Stomach (tissue), 9 donors: Measurements from ENCODE around the gene ATP5MK. TPM values are rescaled to one million over a fixed set of nuclear protein-coding genes. Genes with fewer than 3 reads are reported as not detected.

ENCODE experiments used
- DNase-seq, 2 donors: peaks; one replicate each; pipeline versions ENCODE4 v3.0.0 to v3.0.0-alpha.2; 2013 to 2019
- H3K27ac ChIP-seq, 5 donors: fragments of 200-600 bp in 4 of 5; sonication (generic) in 4 of 5; one replicate each; pipeline ENCODE4 v1.5.1; 2013 to 2019; ENCODE audit warnings: mild to moderate bottlenecking in 1 of 5, moderate library complexity in 1 of 5
- H3K27me3 ChIP-seq, 3 donors: fragments of 200-600 bp; sonication (generic); one replicate each; pipeline ENCODE4 v1.5.1; 2017 to 2019; ENCODE audit warnings: mixed run types in 1 of 3
- H3K36me3 ChIP-seq, 4 donors: fragments of 200-600 bp; sonication (generic); 1 replicate in 3 of 4; 2 replicates in 1 of 4; pipeline ENCODE4 v1.5.1; 2016 to 2019
- H3K4me1 ChIP-seq, 4 donors: fragments of 200-600 bp; sonication (generic); one replicate each; pipeline ENCODE4 v1.5.1; 2016 to 2019
- H3K4me3 ChIP-seq, 4 donors: fragments of 200-600 bp; sonication (generic) in 3 of 4; one replicate each; pipeline ENCODE4 v1.5.1; 2016 to 2019; ENCODE audit warnings: mild to moderate bottlenecking in 1 of 4
- H3K9me3 ChIP-seq, 4 donors: fragments of 200-600 bp; sonication (generic); one replicate each; pipeline ENCODE4 v1.5.1; 2016 to 2019
- EP300 ChIP-seq: sonication (generic); formaldehyde crosslinking; IDR thresholded peaks from one replicate; pipeline ENCODE4 v1.6.1; 2017; ENCODE audit warnings: antibody characterized with exemption
- POLR2A ChIP-seq, 4 donors: fragments of 450-650 bp; IDR thresholded peaks; one replicate each; pipeline ENCODE4 v1.6.1; 2016; ENCODE audit warnings: antibody characterized with exemption in 4 of 4, control low read depth in 2 of 4, mild to moderate bottlenecking in 1 of 4, moderate library complexity in 1 of 4
- POLR2AphosphoS5 ChIP-seq, 3 donors: sonication (generic); formaldehyde crosslinking; IDR thresholded peaks; one replicate each; pipeline ENCODE4 v1.6.1; 2016; ENCODE audit warnings: antibody characterized with exemption in 3 of 3
- WGBS, 5 donors: extraction: QIAGEN DNeasy Blood & Tissue Kit in 3 of 5; methylation state at CpG; one replicate each; pipeline versions ENCODE4 v1.1.5 to v1.1.7; 2013 to 2018; 5-methylcytosine and 5-hydroxymethylcytosine counted together
- intact Hi-C: fragments of 100-400 bp; cut with DNase I; formaldehyde crosslinking; loops from one replicate; pipeline ENCODE4 v1.15.1; 2023; ENCODE audit warnings: low total_unique reads
- polyA plus RNA-seq, 3 donors: library from polyadenylated mRNA; stranded (reverse); fragments of 200-250 nt; gene quantifications; one replicate each; pipeline ENCODE4 v1.2.3, GENCODE V29; 2013
- total RNA-seq, 5 donors: library from RNA; depleted of rRNA; stranded (reverse); fragments of >200 nt; gene quantifications; one replicate each; pipeline versions ENCODE4 v1.1.0 to v1.2.3, GENCODE V29; 2014 to 2016
- TF ChIP-seq, protein P1 (sequence below), 7 experiments: fragments of 450-650 bp in 4 of 7; fragments of 200-600 bp in 3 of 7; sonication (generic) in 3 of 7; IDR thresholded peaks; one replicate each; pipeline ENCODE4 v1.5.1; 2016 to 2019; ENCODE audit warnings: antibody characterized with exemption in 7 of 7, control low read depth in 2 of 7, mild to moderate bottlenecking in 1 of 7
- donor health status: healthy with polysubstance abuse.
- donor health status: Bipolar disorder and iron deficiency.
- donor health status: healthy.

ATP5MK gene
- total and polyA plus RNA-seq, 8 donors: 26.4 to 1,448 (median 374) TPM

DNA sequence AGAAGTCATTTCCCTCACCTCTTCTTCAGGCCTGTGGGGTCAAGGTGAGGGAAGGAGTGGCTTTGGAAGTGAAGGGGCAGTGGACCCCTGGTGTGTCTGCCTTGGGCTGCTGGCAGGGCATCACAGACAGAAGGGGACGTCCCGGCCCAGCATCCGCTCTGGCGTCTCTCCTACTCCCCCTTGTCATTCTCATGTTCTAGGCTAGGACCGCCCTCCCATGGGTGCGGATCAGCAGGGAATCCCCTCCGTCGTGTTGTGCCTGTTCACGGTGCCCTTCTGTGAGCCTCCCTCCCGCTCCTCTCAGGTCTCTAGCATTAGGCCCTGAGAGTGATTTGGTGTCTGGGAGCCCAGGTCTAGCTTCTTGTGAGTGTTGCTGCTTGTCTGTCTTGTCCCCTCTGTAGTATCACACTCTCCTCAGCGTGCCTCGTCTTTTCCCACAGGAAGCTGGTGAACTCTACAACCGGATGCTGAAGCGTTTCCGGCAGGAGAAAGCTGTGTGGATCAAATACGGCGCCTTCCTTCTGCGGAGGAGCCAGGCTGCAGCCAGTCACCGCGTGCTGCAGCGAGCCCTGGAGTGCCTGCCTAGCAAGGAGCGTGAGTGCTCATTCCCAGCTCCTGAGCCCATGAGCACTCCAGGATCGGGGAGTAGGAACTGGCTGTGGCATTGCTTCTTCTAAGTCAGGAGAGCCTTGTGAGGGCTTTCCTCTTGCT, 47.4 kb upstream of the ATP5MK start:
- Histone ChIP-seq H3K9me3 (no peaks in the 10 kb centered on the region), H3K4me1 (peaks cover 6 to 44% (median 28%) of the 10 kb centered on the region in 4 donors), H3K36me3 (peaks cover 78 to 100% (median 99%) of the 10 kb centered on the region in 4 donors), H3K27ac (peak overlapping the region in 2 of 5 donors; percentile 8 to 15), H3K4me3 (no peak overlapping the region), H3K27me3 (no peaks in the 10 kb centered on the region)
- 87 to 90% (median 89%) methylated on average over 20 to 23 of the region's 23 CpGs for WGBS, 5 donors
- TF ChIP-seq EP300 (no peak), POLR2AphosphoS5 (IDR thresholded peaks at IDR 0.05) (no peak)
- DNase-seq: no peak
- intact Hi-C loops: no loop called here

DNA sequence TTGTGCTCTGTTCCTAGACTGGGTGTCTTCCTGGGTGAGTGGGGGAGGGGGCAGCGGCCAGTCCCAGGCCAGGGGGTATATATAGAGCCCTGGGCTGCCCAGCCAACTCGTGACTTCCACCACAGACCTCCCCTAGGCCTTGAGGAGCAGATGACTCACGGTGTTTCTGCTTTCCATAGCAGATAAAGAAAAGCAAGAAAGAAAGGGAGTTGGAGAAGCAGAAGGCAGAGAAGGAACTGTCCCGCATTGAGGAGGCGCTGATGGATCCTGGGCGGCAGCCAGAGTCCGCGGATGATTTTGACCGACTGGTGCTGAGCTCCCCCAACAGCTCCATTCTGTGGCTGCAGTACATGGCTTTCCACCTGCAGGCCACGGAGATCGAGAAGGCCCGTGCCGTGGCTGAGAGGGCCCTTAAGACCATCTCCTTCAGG, 45.8 kb upstream of the ATP5MK start:
- TF ChIP-seq, protein P1, sequence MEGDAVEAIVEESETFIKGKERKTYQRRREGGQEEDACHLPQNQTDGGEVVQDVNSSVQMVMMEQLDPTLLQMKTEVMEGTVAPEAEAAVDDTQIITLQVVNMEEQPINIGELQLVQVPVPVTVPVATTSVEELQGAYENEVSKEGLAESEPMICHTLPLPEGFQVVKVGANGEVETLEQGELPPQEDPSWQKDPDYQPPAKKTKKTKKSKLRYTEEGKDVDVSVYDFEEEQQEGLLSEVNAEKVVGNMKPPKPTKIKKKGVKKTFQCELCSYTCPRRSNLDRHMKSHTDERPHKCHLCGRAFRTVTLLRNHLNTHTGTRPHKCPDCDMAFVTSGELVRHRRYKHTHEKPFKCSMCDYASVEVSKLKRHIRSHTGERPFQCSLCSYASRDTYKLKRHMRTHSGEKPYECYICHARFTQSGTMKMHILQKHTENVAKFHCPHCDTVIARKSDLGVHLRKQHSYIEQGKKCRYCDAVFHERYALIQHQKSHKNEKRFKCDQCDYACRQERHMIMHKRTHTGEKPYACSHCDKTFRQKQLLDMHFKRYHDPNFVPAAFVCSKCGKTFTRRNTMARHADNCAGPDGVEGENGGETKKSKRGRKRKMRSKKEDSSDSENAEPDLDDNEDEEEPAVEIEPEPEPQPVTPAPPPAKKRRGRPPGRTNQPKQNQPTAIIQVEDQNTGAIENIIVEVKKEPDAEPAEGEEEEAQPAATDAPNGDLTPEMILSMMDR (IDR thresholded peaks at IDR 0.05): no peak
- TF ChIP-seq EP300: no peak
- TF ChIP-seq POLR2A (IDR thresholded peaks at IDR 0.05): no peak
- no peak for TF ChIP-seq POLR2AphosphoS5 (IDR thresholded peaks at IDR 0.05)
- Histone ChIP-seq H3K9me3 (no peaks in the 10 kb centered on the region), H3K36me3 (peaks cover 82 to 100% (median 100%) of the 10 kb centered on the region in 4 donors), H3K27me3 (no peaks in the 10 kb centered on the region), H3K27ac (no peak overlapping the region), H3K4me1 (peaks cover 6 to 28% (median 15%) of the 10 kb centered on the region in 4 donors), H3K4me3 (no peak overlapping the region)
- 82 to 89% (median 87%) methylated on average over 12 to 13 of the region's 13 CpGs for WGBS, 5 donors
- no peak for DNase-seq
- intact Hi-C loops: no loop called here

DNA sequence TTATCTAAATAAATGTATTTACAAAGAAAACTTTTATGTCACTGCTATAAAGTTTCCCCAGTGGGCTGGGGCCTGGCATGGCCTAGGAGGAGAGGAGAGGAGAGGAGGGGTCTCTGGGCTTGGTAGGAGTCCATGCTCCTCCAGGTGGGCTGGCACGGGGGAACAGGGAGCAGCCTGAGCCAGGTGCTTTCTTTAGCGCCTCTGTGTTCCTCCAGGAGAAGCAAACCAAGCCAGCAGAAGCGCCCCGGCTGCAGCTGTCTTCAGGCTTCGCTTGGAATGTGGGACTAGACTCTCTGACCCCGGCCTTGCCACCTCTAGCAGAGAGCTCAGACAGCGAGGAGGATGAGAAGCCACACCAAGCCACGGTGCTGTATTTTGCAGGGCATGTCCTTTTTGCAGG, 45.3 kb upstream of the ATP5MK start:
- no peaks in the 10 kb centered on the region for H3K27me3 ChIP-seq
- H3K27ac ChIP-seq: no peak overlapping the region
- H3K36me3 ChIP-seq: peaks cover 79 to 100% (median 100%) of the 10 kb centered on the region in 4 donors
- peaks cover 5 to 24% (median 12%) of the 10 kb centered on the region in 4 donors for H3K4me1 ChIP-seq
- H3K9me3 ChIP-seq: no peaks in the 10 kb centered on the region
- intact Hi-C loops: no loop called here
- DNase-seq: no peak
- H3K4me3 ChIP-seq: no peak overlapping the region
- no peak for TF ChIP-seq POLR2AphosphoS5 (IDR thresholded peaks at IDR 0.05)
- TF ChIP-seq POLR2A (IDR thresholded peaks at IDR 0.05): no peak
- no peak for TF ChIP-seq EP300
- TF ChIP-seq, protein P1 (IDR thresholded peaks at IDR 0.05): no peak
- WGBS, 5 donors: 83 to 93% (median 87%) methylated on average over 8 of the region's 8 CpGs

DNA sequence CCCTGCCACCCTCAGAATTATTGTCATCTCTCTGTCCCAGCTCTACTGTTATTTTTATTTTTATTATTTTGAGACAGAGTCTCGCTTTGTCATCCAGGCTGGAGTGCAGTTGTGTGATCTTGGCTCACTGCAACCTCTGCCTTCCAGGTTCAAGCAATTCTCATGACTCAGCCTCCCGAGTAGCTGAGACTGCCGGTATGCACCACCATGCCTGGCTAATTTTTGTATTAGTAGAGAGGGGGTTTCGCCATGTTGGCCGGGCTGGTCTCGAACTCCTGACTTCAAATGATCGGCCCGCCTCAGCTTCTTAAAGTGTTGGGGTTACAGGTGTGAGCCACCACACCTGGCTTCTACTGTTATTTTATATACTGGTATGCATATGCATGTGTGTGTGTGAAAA, 44.9 kb upstream of the ATP5MK start:
- no peak for DNase-seq
- TF ChIP-seq EP300: no peak
- TF ChIP-seq, protein P1 (IDR thresholded peaks at IDR 0.05): no peak
- no peak for TF ChIP-seq POLR2A (IDR thresholded peaks at IDR 0.05)
- no peak for TF ChIP-seq POLR2AphosphoS5 (IDR thresholded peaks at IDR 0.05)
- 90 to 97% (median 96%) methylated on average over 8 of the region's 8 CpGs for WGBS, 5 donors
- Histone ChIP-seq H3K36me3 (peaks cover 78 to 100% (median 100%) of the 10 kb centered on the region in 4 donors), H3K4me3 (no peak overlapping the region), H3K27ac (no peak overlapping the region), H3K4me1 (peaks cover under 1 to 20% (median 10%) of the 10 kb centered on the region in 4 donors), H3K27me3 (no peaks in the 10 kb centered on the region), H3K9me3 (no peaks in the 10 kb centered on the region)
- intact Hi-C loops: no loop called here

DNA sequence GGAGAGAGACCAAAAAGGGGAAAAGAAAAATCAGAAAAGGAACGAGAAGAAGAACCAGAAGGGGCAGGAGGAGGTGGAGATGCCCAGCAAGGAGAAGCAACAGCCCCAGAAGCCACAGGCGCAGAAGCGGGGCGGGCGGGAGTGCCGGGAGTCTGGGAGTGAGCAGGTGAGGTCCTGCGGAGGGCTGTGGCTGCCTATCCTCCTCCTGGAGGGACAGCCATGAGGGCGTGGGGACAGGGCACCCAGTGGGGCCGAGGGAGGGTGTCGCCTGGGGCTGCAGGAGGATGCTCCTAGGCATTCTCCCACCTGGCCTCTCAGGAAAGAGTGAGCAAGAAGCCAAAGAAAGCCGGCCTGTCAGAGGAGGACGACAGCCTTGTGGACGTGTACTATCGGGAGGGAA, 44.1 kb upstream of the ATP5MK start:
- intact Hi-C loops: no loop called here
- Histone ChIP-seq H3K36me3 (peaks cover 79 to 100% (median 100%) of the 10 kb centered on the region in 4 donors), H3K9me3 (no peaks in the 10 kb centered on the region), H3K4me3 (no peak overlapping the region), H3K27ac (no peak overlapping the region), H3K4me1 (peaks cover 0 to 12% (median 4%) of the 10 kb centered on the region in 4 donors), H3K27me3 (no peaks in the 10 kb centered on the region)
- WGBS, 5 donors: 90 to 97% (median 92%) methylated on average over 14 of the region's 14 CpGs
- DNase-seq: no peak
- TF ChIP-seq, protein P1 (IDR thresholded peaks at IDR 0.05): no peak
